ENCODE measurements around the gene TMPRSS13. TPM values are rescaled to one million over a fixed set of nuclear protein-coding genes. Genes with fewer than 3 reads are reported as not detected.

TMPRSS13 gene
- total RNA-seq, 3 donors from 2014 or later (not counting 1 experiment from before 2014, with no cell fraction given): 1.6 to 1.8 (median 1.8) TPM

DNA sequence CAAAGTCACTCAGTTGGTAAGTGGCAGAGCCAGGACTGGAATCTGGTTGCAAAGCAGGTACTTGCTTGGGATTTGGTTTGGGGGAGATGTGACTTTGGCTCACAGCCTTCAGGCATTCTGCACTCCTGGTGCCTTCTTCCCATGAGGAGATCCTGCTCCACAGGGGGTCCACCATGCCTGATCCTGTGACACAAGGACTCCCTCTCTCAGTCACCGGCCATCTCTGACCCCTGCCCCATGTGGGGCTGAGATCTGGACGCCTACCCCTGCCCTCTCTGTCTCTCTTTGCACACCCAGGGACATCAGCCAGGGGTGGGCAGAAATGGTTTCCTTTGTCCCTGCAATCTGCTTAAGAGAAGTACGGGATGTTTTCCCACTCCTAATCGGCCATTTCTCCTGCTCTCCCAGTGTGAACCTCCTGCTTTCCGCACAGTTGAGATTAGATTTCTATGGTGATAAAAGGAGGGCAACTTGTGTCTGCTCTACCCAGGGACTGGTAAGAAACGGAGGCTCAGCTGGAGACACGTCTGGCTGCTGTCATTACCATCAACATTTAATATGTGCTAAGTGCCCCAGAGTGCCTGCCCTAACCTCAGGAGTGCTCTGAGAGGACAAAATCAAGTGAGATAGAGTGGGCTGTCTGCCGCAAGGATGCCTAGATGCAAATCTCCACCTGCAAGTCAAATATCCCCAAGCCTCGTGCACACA is 41.6 kb downstream of the TMPRSS13 start:
- DNase-seq: no peak
- Histone ChIP-seq H3K27me3 (ENCODE audit: control insufficient read depth, insufficient read depth, low read length) (no peaks in the 10 kb centered on the region), H3K4me1 (ENCODE audit: control insufficient read depth, insufficient read depth, low read length) (no peaks in the 10 kb centered on the region), H3K27ac (ENCODE audit: low read length) (no peak overlapping the region), H3K4me3 (ENCODE audit: low read length) (no peak overlapping the region), H3K36me3 (ENCODE audit: control insufficient read depth, insufficient read depth, low read length) (no peaks in the 10 kb centered on the region), H3K9me3 (ENCODE audit: control insufficient read depth, insufficient read depth, low read length) (no peaks in the 10 kb centered on the region)
- Mint-ChIP-seq H3K27me3 (ENCODE audit: low read depth in 2 of 2) (peaks cover 8 to 13% of the 10 kb centered on the region in 2 donors), H3K27ac (no peak overlapping the region), H3K9me3 (no peaks in the 10 kb centered on the region), H3K4me3 (no peak overlapping the region), H3K4me1 (no peaks in the 10 kb centered on the region), H3K36me3 (no peaks in the 10 kb centered on the region)
- no peak for ATAC-seq
- TF ChIP-seq, protein P1, sequence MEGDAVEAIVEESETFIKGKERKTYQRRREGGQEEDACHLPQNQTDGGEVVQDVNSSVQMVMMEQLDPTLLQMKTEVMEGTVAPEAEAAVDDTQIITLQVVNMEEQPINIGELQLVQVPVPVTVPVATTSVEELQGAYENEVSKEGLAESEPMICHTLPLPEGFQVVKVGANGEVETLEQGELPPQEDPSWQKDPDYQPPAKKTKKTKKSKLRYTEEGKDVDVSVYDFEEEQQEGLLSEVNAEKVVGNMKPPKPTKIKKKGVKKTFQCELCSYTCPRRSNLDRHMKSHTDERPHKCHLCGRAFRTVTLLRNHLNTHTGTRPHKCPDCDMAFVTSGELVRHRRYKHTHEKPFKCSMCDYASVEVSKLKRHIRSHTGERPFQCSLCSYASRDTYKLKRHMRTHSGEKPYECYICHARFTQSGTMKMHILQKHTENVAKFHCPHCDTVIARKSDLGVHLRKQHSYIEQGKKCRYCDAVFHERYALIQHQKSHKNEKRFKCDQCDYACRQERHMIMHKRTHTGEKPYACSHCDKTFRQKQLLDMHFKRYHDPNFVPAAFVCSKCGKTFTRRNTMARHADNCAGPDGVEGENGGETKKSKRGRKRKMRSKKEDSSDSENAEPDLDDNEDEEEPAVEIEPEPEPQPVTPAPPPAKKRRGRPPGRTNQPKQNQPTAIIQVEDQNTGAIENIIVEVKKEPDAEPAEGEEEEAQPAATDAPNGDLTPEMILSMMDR (IDR thresholded peaks at IDR 0.05): no peak
- WGBS (ENCODE audit: insufficient coverage): 84% methylated on average over 9 of the region's 9 CpGs
- intact Hi-C loops (cut with micrococcal nuclease): no loop called here

- Mint-ChIP-seq H3K4me1 (no peaks in the 10 kb centered on the region), H3K9me3 (no peaks in the 10 kb centered on the region), H3K4me3 (no peak overlapping the region), H3K36me3 (no peaks in the 10 kb centered on the region), H3K27me3 (ENCODE audit: low read depth in 2 of 2) (peaks cover 11 to 13% of the 10 kb centered on the region in 2 donors), H3K27ac (no peak overlapping the region)
- no peak overlapping the region for H3K4me3 ChIP-seq (ENCODE audit: low read length)
- H3K27ac ChIP-seq (ENCODE audit: low read length): no peak overlapping the region
- intact Hi-C loops (cut with micrococcal nuclease): no loop called here
- 96% methylated on average over 11 of the region's 11 CpGs for WGBS (ENCODE audit: insufficient coverage)
- ATAC-seq: no peak
- no peaks in the 10 kb centered on the region for H3K4me1 ChIP-seq (ENCODE audit: control insufficient read depth, insufficient read depth, low read length)
- H3K9me3 ChIP-seq (ENCODE audit: control insufficient read depth, insufficient read depth, low read length): no peaks in the 10 kb centered on the region
- TF ChIP-seq, protein P1 (IDR thresholded peaks at IDR 0.05): no peak
- no peak for DNase-seq
- H3K36me3 ChIP-seq (ENCODE audit: control insufficient read depth, insufficient read depth, low read length): no peaks in the 10 kb centered on the region
- H3K27me3 ChIP-seq (ENCODE audit: control insufficient read depth, insufficient read depth, low read length): no peaks in the 10 kb centered on the region
Observed at GRCh38 chr11:117885777-117886176, 43.4 kb downstream of the TMPRSS13 start.

DNA sequence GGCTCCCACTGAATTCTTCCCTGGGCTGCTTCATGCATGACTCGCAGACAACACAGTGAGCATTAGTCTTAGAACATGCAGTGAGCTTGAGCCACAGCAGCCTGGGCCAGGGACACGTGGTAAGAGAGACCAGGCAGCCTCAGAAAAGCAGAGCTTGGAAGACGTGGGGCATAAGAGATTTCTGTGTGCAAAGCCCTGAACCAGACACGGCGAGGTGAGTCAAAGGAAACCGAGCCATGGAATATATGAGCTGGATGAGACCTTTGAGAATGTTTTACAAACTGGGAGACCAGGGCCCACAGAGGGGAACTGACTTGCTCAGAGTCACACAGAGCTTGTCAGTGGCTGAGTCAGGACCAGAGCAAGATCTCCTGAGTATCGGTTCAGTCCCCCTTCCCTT is 44.2 kb downstream of the TMPRSS13 start:
- Histone ChIP-seq H3K27me3 (ENCODE audit: control insufficient read depth, insufficient read depth, low read length) (no peaks in the 10 kb centered on the region), H3K36me3 (ENCODE audit: control insufficient read depth, insufficient read depth, low read length) (no peaks in the 10 kb centered on the region), H3K4me1 (ENCODE audit: control insufficient read depth, insufficient read depth, low read length) (no peaks in the 10 kb centered on the region), H3K27ac (ENCODE audit: low read length) (no peak overlapping the region), H3K9me3 (ENCODE audit: control insufficient read depth, insufficient read depth, low read length) (no peaks in the 10 kb centered on the region), H3K4me3 (ENCODE audit: low read length) (no peak overlapping the region)
- Mint-ChIP-seq H3K27me3 (ENCODE audit: low read depth in 2 of 2) (peaks cover 19% of the 10 kb centered on the region in 2 donors), H3K9me3 (no peaks in the 10 kb centered on the region), H3K27ac (no peak overlapping the region), H3K36me3 (no peaks in the 10 kb centered on the region), H3K4me3 (no peak overlapping the region), H3K4me1 (no peaks in the 10 kb centered on the region)
- WGBS (ENCODE audit: insufficient coverage): 86% methylated on average over 7 of the region's 7 CpGs
- ATAC-seq (no peak), DNase-seq (no peak)
- TF ChIP-seq, protein P1 (IDR thresholded peaks at IDR 0.05): no peak
- intact Hi-C loops (cut with micrococcal nuclease): no loop called here

DNA sequence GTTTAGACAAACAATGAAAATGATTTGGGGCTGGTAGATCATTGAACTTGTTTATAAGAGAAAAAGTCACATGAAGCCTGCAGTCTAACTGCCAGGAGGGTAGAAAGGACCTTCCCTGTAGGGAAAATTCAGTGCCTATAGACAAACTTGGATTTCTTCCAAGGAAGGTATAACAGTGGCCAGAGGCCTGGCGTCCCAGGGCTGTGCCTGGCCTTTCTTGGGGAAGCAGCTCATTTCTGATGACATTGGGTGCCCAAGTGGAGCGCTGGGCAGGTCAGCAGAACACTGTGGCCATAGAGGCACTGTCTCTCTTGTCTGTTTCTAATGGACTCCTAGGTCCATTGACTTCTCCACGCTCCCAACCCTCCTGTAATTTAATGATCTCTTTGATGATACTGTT is 46.1 kb downstream of the TMPRSS13 start:
- no peaks in the 10 kb centered on the region for H3K9me3 ChIP-seq (ENCODE audit: control insufficient read depth, insufficient read depth, low read length)
- TF ChIP-seq, protein P1 (IDR thresholded peaks at IDR 0.05): no peak
- Mint-ChIP-seq H3K4me1 (no peaks in the 10 kb centered on the region), H3K27me3 (ENCODE audit: low read depth in 2 of 2) (peaks cover 33 to 36% of the 10 kb centered on the region in 2 donors), H3K27ac (no peak overlapping the region), H3K4me3 (no peak overlapping the region), H3K36me3 (no peaks in the 10 kb centered on the region), H3K9me3 (no peaks in the 10 kb centered on the region)
- no peak overlapping the region for H3K4me3 ChIP-seq (ENCODE audit: low read length)
- DNase-seq: no peak
- no peaks in the 10 kb centered on the region for H3K27me3 ChIP-seq (ENCODE audit: control insufficient read depth, insufficient read depth, low read length)
- H3K36me3 ChIP-seq (ENCODE audit: control insufficient read depth, insufficient read depth, low read length): no peaks in the 10 kb centered on the region
- 78% methylated on average over 3 of the region's 3 CpGs for WGBS (ENCODE audit: insufficient coverage)
- no peak overlapping the region for H3K27ac ChIP-seq (ENCODE audit: low read length)
- H3K4me1 ChIP-seq (ENCODE audit: control insufficient read depth, insufficient read depth, low read length): no peaks in the 10 kb centered on the region
- intact Hi-C loops (cut with micrococcal nuclease): no loop called here
- no peak for ATAC-seq

Data from natural killer cell (primary cell).